ENCODE measurements around the gene SLK.

DNA sequence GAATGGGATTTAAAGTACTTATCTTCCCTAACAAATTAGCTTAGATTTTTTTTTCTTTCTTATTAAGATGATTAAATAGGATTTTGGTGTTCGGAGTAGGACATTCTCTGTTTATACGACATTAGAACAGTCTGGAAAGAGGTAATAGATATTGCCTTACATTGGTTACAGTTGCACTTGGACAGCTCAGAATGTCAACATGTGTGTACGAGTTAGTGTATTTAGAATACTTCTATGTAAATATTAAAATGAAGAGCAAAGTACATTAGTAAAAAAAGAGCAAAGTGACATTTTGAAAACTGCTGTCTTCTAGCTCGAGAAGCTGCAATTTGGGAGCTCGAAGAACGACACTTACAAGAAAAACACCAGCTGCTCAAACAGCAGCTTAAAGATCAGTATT, 51.5 kb downstream of the SLK start:
- TF ChIP-seq CTCF (conservative IDR thresholded peaks at IDR 0.05; ENCODE audit: low read length) (no peak), EZH2phosphoT487 (IDR thresholded peaks at IDR 0.05; ENCODE audit: borderline replicate concordance, low read depth, low read length) (no peak)
